GM19455 (cell line): ENCODE results near the gene SLC16A14.

Experiments used
- ATAC-seq: cut with Tn5 transposase; IDR thresholded peaks from one replicate; pipeline ENCODE4 v1.9.1; 2021; ENCODE audit not compliant: unreplicated experiment

Gene SLC16A14

GRCh38 chr2:230043025-230043424, 25.7 kb downstream of the SLC16A14 start:
- ATAC-seq = no peak

GRCh38 chr2:230042195-230042594, 26.5 kb downstream of the SLC16A14 start:
- ATAC-seq = no peak

DNA sequence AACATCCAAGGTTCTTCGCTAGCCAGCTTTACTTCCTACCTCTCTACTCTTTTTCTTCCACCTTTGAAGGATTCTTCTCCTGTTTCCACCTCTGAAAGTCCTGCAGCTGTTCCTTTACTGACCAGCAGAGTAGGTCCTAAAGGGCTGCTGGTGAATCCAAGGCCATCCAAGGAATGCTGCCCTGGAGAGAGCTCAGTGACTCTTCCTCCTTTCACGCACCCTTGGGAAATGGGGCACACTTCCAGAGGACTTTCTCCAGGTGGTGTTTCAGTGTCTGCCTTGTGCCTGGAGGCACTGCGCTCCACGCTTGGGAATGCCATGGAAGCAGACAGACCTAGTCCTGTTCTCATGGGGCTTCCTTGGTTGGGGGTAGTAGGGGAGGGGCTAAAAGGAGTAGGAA, 45.4 kb downstream of the SLC16A14 start:
- ATAC-seq = no peak

DNA sequence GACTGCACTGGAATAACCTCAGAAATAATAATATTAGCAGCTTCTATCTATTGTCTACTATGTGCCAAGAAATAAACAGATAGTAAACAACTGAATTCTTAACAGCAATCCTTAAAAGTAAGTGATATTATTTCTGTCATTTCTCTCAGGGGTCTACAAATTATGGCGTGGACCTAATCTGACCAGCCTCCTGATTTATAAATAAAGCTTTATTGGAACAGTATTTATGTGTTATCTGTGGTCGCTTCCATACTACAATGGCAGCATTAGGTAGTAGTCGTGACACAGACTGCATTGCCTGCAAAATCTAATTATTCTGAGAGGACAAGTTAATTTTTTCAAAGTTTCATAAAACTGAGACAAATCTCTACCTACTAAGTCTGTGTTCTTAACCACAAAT, 49.0 kb downstream of the SLC16A14 start:
- ATAC-seq = no peak

DNA sequence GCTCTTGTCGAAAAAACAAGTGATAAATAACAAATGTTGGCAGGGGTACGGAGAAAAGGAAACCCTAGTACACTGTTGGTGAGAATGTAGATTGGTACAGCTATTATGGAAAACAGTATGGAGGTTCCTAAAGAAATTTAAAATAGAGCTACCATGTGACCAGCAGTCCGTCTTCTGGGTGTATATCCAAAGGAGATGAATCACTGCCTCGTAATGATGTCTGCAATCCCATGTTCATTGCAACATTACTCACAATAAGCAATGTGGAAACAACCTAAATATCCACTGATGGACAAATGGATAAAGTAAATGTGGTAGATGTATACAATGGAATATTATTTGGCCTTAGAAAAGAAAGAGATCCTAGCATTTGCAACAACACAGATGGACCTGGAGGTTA, 50.6 kb downstream of the SLC16A14 start:
- ATAC-seq = no peak

DNA sequence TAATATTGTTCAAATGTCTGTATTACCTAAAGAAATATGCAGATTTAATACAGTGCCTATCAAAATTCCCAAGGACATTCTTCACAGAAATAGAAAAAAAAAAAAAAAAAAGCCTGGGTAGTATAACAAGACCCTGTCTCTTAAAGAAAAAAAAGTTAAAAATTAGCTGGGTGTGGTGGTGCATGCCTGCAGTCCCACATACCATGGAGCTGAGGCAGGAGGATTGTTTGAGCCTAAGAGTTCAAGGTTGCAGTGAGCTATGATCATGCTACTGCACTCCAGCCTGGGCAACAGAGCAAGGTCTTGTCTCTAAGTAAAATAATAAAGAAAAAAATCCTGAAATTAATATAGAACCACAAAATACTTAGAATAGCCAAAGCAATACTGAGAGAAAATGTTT, 51.9 kb downstream of the SLC16A14 start:
- no peak for ATAC-seq

GRCh38 chr2:230012267-230012884, 56.3 kb downstream of the SLC16A14 start:
- no peak for ATAC-seq

DNA sequence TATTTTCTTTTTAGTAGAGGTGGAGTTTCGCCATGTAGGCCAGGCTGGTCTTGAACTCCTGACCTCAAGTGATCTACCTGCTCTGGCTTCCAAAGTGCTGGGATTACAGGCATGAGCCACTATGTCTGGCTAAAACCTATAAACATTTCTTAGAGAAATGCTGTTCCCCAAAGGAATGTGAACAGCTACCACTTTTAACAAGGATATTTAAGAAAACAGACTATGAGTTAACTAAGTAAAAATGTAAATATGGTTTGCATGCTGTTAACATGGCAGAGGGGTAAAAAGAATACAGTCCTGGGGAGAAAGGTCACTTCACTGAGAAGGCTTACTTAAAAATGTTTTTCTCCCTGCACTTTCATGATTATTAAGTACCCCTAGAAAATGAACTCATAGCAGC, 57.1 kb downstream of the SLC16A14 start:
- ATAC-seq = no peak

- no peak for ATAC-seq
Measured at GRCh38 chr2:230010501-230010900, 58.2 kb downstream of the SLC16A14 start.

- ATAC-seq = no peak
Measured at GRCh38 chr2:230008708-230009066, 60.0 kb downstream of the SLC16A14 start.

DNA sequence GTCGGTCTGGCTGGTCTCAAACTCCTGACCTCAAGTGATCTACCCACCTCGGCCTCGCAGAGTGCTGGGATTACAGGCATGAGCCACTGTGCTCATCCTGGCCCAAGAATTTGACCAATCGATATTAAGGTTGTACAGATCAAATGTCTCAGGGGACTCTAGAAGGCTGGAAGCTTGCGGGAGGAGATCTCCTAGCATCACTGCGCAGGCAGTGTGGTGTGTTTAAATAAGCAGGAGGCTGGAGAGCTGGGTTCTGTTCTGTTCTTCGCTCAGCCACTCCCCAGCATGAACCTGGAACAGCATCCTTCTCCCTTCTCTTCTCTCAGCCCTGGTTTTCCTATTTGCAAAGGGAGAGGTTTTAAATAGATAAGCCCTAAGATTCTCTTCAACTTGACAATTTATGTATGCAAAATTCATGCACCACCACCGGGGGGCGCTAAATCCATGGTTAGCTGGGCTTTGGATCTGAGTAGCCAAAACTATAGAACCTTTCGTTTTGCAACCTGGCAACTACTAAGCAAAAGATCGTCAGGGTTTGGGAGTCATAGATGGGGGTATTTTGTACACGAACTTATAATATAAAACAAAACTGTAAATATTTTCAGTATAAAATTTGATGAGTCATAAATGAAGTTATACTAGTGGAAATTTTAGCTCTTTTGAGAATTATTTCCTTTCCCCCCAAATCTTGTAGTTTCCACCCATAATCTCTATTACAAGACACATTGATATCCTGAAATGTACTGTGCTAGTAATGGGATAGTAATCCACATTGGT, 60.6 kb downstream of the SLC16A14 start:
- no peak for ATAC-seq

GRCh38 chr2:230000118-230000841, 68.4 kb downstream of the SLC16A14 start:
- ATAC-seq = peak; percentile 91

DNA sequence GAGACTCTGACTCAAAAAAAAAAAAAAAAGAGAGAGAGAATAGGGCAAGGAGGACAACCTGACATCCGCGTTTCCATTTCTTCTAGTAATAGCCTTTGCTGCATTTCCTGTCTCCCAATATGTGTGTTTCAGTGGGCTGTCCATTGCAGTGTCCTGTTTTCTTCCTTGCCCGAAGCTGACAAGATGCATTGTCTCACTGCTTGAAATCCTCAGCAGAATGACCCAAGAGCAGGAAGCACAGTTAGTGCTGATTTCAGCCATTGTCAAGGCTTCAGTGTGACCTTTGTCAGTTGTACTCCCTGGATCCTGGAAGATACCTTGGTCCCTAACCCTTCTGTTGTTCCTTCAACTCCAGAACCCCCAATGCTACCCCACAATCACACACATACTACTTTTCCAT, 71.2 kb downstream of the SLC16A14 start:
- no peak for ATAC-seq

GRCh38 chr2:229996320-229996719, 72.4 kb downstream of the SLC16A14 start:
- ATAC-seq = no peak

DNA sequence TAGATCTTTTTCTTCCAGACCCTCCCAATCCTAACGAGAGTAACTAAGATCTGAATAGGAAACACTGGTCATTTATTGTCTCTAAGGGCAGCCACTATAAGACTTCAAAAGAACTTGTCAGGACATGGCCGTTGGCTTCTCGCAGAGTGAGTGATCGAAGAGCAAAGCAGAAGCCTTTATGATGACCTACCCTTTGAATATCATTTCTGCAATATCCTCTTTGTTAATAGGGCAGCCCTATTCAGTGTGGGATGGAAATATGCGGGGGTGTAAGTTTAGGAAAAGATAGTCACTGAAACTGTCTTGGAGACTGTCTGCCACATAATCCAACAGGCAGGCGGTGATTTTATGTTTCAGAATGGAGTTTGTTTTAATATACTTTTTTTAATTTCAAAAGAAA, 75.5 kb downstream of the SLC16A14 start:
- no peak for ATAC-seq
